Measurements from ENCODE around the gene PIEZO2. TPM values are rescaled to one million over a fixed set of nuclear protein-coding genes. Genes with fewer than 3 reads are reported as not detected.

Gene PIEZO2
- total RNA-seq, 4 donors from 2014 or later, result 0.18 to 3.0 (median 0.21) TPM

DNA sequence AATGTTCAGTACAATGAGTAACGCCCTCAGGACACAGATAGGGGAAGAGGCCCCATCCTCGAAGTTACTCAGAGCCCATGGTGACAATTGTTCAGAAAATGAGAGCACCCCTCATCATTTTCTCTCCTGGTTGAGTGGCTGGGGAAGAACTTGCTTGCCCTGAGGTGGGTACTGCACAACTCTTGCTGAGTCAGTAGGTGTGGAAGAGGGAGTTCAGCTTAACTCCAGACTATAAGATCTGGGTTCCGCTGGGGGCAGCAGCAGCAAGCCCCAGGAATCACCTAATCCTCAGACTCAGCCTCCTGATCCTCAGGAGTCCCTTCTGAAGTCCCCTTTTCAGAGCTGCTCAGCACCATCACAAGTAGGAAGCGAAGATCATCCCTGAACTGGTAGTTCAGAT is 123.7 kb downstream of the PIEZO2 start:
- Histone ChIP-seq H3K9me3 (no peaks in the 10 kb centered on the region), H3K4me3 (no peak overlapping the region), H3K4me1 (no peaks in the 10 kb centered on the region), H3K27ac (no peak overlapping the region), H3K27me3 (no peaks in the 10 kb centered on the region), H3K36me3 (no peaks in the 10 kb centered on the region)
- ATAC-seq (no peak), DNase-seq (no peak)
- no peak for TF ChIP-seq POLR2A (IDR thresholded peaks at IDR 0.05)
- TF ChIP-seq, protein P1, sequence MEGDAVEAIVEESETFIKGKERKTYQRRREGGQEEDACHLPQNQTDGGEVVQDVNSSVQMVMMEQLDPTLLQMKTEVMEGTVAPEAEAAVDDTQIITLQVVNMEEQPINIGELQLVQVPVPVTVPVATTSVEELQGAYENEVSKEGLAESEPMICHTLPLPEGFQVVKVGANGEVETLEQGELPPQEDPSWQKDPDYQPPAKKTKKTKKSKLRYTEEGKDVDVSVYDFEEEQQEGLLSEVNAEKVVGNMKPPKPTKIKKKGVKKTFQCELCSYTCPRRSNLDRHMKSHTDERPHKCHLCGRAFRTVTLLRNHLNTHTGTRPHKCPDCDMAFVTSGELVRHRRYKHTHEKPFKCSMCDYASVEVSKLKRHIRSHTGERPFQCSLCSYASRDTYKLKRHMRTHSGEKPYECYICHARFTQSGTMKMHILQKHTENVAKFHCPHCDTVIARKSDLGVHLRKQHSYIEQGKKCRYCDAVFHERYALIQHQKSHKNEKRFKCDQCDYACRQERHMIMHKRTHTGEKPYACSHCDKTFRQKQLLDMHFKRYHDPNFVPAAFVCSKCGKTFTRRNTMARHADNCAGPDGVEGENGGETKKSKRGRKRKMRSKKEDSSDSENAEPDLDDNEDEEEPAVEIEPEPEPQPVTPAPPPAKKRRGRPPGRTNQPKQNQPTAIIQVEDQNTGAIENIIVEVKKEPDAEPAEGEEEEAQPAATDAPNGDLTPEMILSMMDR (IDR thresholded peaks at IDR 0.05 in 4 of 5, conservative IDR thresholded peaks at IDR 0.05 in 1 of 5), result no peak
- in situ Hi-C loops (cut with MboI; ENCODE audit: low sequenced_read_pairs in 4 of 4) (loop anchor here in 2 of 4 donors (25.0 kb wide), 2 partner anchors 163 to 537 kb away; no protein-coding TSS in a partner anchor), intact Hi-C loops (cut with DNase I; ENCODE audit: low total_unique reads) (no loop called here)

DNA sequence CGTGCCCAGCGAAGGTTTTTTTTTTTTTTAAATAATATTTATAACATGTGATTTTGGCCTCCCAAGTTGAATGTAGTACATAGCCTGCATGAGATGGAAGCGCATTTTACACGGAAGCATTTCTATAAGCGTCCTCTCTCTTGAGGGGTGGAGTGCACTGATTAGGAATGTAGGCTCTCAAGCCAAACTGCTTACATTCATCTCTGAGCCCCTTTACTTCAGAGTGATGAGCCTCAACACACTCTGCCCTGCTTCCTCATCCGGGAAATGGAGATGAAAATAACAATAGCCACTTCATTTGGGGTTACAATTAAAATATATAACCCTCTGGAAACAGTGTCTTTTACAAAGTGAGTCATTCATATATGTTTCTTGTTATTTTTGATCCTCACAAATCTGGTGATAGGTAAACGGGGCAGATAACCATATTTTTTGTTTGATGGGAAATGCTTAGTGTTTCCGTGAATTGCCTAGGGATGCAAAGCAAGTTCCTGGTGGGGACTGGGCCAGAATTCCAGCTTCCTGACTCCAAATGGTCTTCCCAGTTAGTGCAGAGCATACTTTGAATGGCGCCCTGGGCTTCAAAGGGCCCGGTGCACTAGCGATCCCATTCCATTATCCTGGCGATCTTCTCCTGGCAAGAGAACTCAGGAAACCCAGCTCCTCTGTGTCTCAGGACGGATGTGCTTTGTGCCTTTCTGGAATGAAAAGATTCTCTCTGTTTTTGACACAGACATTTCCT is 124.3 kb downstream of the PIEZO2 start:
- H3K27ac ChIP-seq, result no peak overlapping the region
- no peak for TF ChIP-seq POLR2A (IDR thresholded peaks at IDR 0.05)
- TF ChIP-seq, protein P1 (IDR thresholded peaks at IDR 0.05 in 4 of 5, conservative IDR thresholded peaks at IDR 0.05 in 1 of 5), result no peak

DNA sequence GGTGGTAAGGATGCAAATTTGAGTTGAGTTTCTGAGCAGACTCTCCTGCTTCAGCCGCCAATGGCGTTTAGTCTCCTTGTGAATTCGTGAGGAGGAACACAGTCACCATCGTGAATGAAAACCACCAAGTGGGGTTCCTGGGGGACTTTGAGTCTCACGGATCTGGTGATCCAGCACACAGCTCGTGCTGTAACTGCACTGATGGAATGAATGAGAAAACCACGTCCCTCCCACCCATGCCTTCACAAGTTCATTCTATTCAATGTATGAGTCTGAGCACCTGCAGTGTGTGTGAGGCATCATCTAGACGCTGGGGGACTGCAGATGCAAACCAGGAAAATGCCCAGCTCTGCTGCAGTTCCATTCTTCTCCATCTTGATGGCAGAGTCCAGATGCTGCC is 127.9 kb downstream of the PIEZO2 start:
- Histone ChIP-seq H3K27me3 (no peaks in the 10 kb centered on the region), H3K36me3 (no peaks in the 10 kb centered on the region), H3K4me1 (no peaks in the 10 kb centered on the region), H3K4me3 (no peak overlapping the region), H3K27ac (no peak overlapping the region), H3K9me3 (no peaks in the 10 kb centered on the region)
- intact Hi-C loops (cut with DNase I; ENCODE audit: low total_unique reads) (no loop called here), in situ Hi-C loops (cut with MboI; ENCODE audit: low sequenced_read_pairs in 4 of 4) (no loop called here)
- ATAC-seq, result no peak
- no peak for TF ChIP-seq POLR2A (IDR thresholded peaks at IDR 0.05)
- TF ChIP-seq, protein P1 (IDR thresholded peaks at IDR 0.05 in 4 of 5, conservative IDR thresholded peaks at IDR 0.05 in 1 of 5), result no peak
- no peak for DNase-seq

More for the DNA sequence above, 124.3 kb downstream of the PIEZO2 start:
- no peak for DNase-seq
- ATAC-seq, result no peak
- Histone ChIP-seq H3K9me3 (no peaks in the 10 kb centered on the region), H3K4me1 (no peaks in the 10 kb centered on the region), H3K36me3 (no peaks in the 10 kb centered on the region), H3K4me3 (no peak overlapping the region), H3K27me3 (no peaks in the 10 kb centered on the region)
- intact Hi-C loops (cut with DNase I; ENCODE audit: low total_unique reads) (no loop called here), in situ Hi-C loops (cut with MboI; ENCODE audit: low sequenced_read_pairs in 4 of 4) (loop anchor here in 2 of 4 donors (25.0 kb wide), 2 partner anchors 163 to 537 kb away; no protein-coding TSS in a partner anchor)

DNA sequence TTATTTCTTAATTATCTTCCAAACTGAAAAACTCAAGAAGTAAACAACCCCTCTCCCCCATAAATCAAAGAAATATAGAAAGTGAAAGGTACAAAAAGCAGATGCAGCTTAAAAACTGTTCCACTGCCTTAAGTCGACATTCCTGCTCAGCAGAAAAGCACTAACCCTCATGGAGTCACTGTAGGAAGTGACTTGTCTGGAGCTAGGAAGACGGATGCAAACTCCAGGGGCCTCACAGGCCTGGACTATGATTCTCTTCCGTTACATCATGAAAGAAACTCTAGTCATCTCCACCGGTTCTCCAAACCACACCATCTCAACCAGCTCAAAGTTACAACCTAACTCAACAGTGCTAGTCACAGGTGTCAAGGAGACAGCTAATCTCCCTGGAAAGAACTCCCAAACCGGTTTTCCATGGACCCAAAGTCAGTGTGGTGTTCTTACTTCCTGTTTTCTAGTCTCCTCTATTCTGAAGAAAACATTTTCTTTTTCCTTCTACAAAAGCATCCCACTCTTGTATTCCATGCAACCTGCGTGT is 128.4 kb downstream of the PIEZO2 start:
- ATAC-seq (no peak), DNase-seq (no peak)
- no peaks in the 10 kb centered on the region for H3K27me3 ChIP-seq
- TF ChIP-seq, protein P1 (IDR thresholded peaks at IDR 0.05 in 4 of 5, conservative IDR thresholded peaks at IDR 0.05 in 1 of 5), result no peak
- no peak for TF ChIP-seq POLR2A (IDR thresholded peaks at IDR 0.05)
- H3K4me1 ChIP-seq, result no peaks in the 10 kb centered on the region
- H3K27ac ChIP-seq, result no peak overlapping the region
- in situ Hi-C loops (cut with MboI; ENCODE audit: low sequenced_read_pairs in 4 of 4), result no loop called here
- H3K36me3 ChIP-seq, result no peaks in the 10 kb centered on the region
- no peak overlapping the region for H3K4me3 ChIP-seq
- intact Hi-C loops (cut with DNase I; ENCODE audit: low total_unique reads), result no loop called here
- no peaks in the 10 kb centered on the region for H3K9me3 ChIP-seq
